Fibroblast of pulmonary artery (primary cell): ENCODE data around the gene UNC5B.
"Not testable (repeated sequence)": the region's sequence is repeated elsewhere in the genome, so short reads cannot be mapped to it uniquely, and the experiment has no call there.

Source experiments
- DNase-seq: peaks from one replicate; pipeline ENCODE4 v3.0.0-alpha.2; 2010; ENCODE audit warnings: low read depth
- H3K4me3 ChIP-seq: replicated peaks from 2 replicates; pipeline ENCODE4 v1.5.1; 2011; ENCODE audit warnings: low read depth, mild to moderate bottlenecking, control low read depth, low read length, moderate library complexity
- TF ChIP-seq, protein P1 (sequence below): IDR thresholded peaks from 2 replicates; pipeline ENCODE4 v1.5.1; 2011; ENCODE audit warnings: mild to moderate bottlenecking, control low read depth, low read length, inconsistent platforms; ENCODE audit errors: missing control alignments

Gene UNC5B

GRCh38 chr10:71292624-71293445 is 80.5 kb downstream of the UNC5B start:
- H3K4me3 ChIP-seq: no peak overlapping the region
- TF ChIP-seq, protein P1, sequence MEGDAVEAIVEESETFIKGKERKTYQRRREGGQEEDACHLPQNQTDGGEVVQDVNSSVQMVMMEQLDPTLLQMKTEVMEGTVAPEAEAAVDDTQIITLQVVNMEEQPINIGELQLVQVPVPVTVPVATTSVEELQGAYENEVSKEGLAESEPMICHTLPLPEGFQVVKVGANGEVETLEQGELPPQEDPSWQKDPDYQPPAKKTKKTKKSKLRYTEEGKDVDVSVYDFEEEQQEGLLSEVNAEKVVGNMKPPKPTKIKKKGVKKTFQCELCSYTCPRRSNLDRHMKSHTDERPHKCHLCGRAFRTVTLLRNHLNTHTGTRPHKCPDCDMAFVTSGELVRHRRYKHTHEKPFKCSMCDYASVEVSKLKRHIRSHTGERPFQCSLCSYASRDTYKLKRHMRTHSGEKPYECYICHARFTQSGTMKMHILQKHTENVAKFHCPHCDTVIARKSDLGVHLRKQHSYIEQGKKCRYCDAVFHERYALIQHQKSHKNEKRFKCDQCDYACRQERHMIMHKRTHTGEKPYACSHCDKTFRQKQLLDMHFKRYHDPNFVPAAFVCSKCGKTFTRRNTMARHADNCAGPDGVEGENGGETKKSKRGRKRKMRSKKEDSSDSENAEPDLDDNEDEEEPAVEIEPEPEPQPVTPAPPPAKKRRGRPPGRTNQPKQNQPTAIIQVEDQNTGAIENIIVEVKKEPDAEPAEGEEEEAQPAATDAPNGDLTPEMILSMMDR: no peak
- DNase-seq: no peak

DNA sequence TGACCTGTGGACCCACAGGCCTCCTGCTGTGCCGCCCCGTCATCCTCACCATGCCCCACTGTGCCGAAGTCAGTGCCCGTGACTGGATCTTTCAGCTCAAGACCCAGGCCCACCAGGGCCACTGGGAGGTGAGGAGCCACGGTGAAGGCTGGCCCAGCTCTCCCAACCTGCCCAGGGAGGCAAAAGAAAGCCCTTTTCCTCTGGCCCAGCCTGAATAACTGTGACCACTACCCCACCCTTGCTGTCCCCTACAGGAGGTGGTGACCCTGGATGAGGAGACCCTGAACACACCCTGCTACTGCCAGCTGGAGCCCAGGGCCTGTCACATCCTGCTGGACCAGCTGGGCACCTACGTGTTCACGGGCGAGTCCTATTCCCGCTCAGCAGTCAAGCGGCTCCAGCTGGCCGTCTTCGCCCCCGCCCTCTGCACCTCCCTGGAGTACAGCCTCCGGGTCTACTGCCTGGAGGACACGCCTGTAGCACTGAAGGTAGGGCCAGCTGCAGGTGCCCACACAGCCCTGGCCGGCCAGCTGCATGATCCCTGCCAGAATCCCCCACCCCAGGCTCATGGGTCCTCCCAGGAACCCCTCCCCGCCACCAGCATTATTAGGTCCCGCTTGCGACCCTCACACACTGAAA is 81.2 kb downstream of the UNC5B start:
- TF ChIP-seq, protein P1: no peak
- no peak overlapping the region for H3K4me3 ChIP-seq
- DNase-seq: no peak

DNA sequence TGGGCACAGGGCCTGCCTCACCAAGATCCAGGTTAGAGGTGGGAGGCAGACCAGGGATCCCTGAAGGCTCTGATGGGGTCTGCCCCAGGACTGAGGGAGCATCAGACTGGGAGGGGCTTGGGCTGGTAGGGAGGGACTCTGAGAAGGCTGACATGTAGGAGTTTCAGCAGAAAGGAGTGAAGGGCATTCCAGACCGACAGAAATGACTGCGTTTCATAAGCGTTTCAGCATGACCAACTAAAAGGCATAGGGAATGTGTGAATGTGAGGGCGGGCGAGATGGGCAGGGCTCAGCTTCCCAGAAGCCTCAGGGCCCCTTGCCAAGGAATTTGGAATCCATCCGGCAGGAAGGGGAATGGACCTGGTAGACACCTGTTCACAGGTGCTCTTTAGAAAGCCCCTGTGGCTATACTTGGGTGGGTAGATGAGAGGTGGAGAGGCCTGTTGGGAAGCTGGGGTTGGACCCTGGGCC is 81.8 kb downstream of the UNC5B start:
- TF ChIP-seq, protein P1: no peak
- DNase-seq: no peak
- H3K4me3 ChIP-seq: no peak overlapping the region

GRCh38 chr10:71294856-71295255 is 82.5 kb downstream of the UNC5B start:
- TF ChIP-seq, protein P1: no peak
- no peak overlapping the region for H3K4me3 ChIP-seq
- DNase-seq: no peak

DNA sequence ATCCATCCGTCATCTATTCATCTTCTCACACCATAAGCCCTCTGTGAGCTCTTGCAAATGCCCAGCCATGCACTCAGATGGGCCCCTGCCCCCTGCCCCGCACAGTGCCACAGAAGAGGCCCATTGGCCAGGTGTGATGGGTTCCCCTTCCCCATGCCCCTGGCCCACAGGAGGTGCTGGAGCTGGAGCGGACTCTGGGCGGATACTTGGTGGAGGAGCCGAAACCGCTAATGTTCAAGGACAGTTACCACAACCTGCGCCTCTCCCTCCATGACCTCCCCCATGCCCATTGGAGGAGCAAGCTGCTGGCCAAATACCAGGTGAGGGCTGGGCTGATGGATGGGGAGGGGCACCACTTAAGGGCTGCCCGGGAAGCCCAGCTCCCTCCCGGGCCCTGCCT is 83.3 kb downstream of the UNC5B start:
- H3K4me3 ChIP-seq: no peak overlapping the region
- no peak for DNase-seq

DNA sequence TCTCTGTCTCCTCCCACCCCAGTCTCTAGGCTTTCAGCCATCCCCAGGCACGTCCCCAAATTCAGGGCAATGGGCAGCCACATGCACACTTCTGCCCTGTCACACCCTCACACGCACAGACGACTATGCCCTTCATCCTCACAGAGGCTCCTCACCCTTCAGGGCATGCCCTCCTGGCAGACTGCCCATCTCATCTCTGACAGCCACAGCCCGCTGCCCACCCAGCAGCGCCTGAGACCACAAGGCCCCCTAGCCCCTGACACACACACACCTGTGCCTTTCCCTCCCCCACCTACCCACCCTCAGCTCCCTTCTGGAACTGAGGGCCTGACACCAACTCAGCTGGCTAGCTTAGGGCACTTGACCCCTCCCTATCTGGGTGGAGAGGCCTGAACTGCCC is 83.7 kb downstream of the UNC5B start:
- TF ChIP-seq, protein P1: no peak
- no peak overlapping the region for H3K4me3 ChIP-seq
- DNase-seq: no peak

More for the DNA sequence above, 83.3 kb downstream of the UNC5B start:
- TF ChIP-seq, protein P1: no peak

DNA sequence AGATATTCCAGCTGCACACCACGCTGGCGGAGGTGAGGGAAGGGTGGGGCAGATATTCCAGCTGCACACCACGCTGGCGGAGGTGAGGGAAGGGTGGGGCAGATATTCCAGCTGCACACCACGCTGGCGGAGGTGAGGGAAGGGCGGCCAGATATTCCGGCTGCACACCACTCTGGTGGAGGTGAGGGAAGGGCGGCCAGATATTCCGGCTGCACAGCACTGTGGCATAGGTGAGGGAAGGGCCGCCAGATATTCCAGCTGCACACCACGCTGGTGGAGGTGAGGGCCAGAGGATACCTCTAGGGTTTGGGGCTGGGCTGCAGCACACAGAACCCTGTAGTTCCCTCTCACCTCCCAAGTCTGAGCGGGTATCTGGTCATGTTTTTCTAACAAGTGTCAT is 84.4 kb downstream of the UNC5B start:
- not testable (repeated sequence) for DNase-seq, H3K4me3 ChIP-seq
